Frontal cortex (tissue), 4 donors: Measurements from ENCODE around the gene TNKS2. TPM values are rescaled to one million over a fixed set of nuclear protein-coding genes. Genes with fewer than 3 reads are reported as not detected.
"Not testable (repeated sequence)": the region's sequence is repeated elsewhere in the genome, so short reads cannot be mapped to it uniquely, and the experiment has no call there.

ENCODE experiments used
- DNase-seq, 2 donors: peaks; one replicate each; pipeline ENCODE4 v3.0.0; 2012; ENCODE audit warnings: low spot score in 2 of 2
- FAIRE-seq: peaks from 2 replicates; lab custom pipeline; 2012; peaks lifted over from hg19 to GRCh38; lab: Jason Lieb, UNC
- total RNA-seq: library from RNA; depleted of rRNA; stranded (reverse); fragments of >200 nt; gene quantifications from one replicate; pipeline ENCODE4 v1.2.3, GENCODE V29; 2014
- donor health status: control.
- donor health status: control.
- donor health status: control.

Gene TNKS2
- total RNA-seq = 92.5 TPM

GRCh38 chr10:91797874-91798648 is at the start of gene TNKS2:
TNKS2 (plus strand) TSS chr10:91798426; CDS start chr10:91798691, 265 bp downstream.
- FAIRE-seq (no peak), DNase-seq (peak; percentile 86 to 92)

- not testable (repeated sequence) for DNase-seq, FAIRE-seq
Observed at GRCh38 chr10:91749592-91749991, 48.6 kb upstream of the TNKS2 start.

DNA sequence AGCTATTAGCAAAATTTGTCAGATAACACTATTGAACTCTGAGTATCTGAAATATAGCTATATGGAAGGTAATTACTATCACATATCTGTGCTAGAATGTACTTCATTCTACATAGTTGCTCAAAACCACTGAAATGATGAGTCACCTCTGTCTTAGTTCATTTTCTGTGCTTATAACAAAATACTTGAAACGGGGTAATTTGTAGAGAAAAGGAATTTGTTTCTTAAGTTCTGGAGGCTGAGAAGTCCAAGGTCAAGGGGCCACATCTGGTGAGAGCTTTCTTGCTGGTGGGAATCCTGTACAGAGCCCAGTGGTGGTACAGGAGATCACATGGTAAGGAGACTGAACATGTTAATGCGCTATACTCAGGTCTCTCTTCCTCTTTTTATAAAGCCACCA is 41.9 kb upstream of the TNKS2 start:
- FAIRE-seq = no peak
- DNase-seq = no peak

GRCh38 chr10:91758303-91759146 is 39.7 kb upstream of the TNKS2 start:
- FAIRE-seq (peak; percentile 24), DNase-seq (peak; percentile 12 to 31)

DNA sequence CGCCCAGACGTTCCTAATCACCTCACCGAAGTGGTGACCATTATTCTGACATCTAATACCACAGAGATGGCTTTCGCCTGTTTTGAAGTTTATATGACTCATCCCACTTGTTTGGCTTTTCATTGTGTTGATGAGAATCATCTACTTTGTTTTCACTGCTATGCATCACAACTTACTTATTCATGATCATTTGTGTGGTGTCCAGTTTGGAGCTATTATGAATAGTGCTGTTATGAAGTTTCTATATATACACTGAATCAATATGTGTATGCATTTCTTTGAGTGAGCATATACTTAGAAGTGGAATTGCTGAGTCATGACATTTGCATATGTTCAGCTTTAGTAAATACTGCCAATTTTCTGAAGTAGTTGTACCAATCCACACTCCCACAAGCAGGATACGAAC is 38.6 kb upstream of the TNKS2 start:
- DNase-seq (no peak), FAIRE-seq (no peak)

GRCh38 chr10:91761721-91762120 is 36.5 kb upstream of the TNKS2 start:
- DNase-seq (no peak), FAIRE-seq (no peak)

DNA sequence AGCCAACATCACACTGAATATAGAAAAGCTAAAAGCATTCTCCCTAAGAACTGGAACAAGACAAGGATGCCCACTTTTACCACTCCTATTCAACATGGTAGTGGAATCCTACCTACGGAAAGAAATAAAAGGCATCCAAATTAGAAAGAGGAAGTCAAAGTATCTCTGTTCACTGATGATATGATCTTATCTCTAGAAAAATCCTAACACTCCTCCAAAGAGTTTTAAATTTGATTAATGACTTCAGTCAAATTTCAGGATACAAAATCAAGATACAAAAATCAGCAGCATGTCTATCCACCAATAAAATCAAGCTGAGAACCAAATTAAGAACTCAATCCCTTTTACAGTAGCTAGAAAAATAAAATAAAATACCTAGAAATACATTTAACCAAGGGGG is 35.3 kb upstream of the TNKS2 start:
- DNase-seq = no peak
- FAIRE-seq = no peak

DNA sequence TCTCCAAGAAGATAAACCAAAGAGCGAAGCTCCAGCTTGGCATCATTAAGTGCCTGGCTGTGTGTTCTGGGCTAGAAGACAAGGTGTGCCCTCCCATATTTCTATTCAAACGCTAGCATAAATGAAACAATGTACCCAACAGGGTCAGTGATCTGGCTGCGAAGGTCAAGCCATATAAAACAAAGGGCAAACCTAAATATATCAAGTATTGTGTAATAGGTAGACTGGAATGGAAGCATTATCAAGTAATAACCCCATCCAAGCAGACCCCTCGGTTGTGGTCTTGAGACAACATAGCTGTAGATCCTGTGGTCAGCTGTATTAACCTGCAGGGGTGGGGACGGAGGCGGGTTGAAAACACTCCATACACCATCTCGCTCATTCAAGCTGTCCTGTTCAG is 31.6 kb upstream of the TNKS2 start:
- no peak for FAIRE-seq
- DNase-seq = no peak

- FAIRE-seq (no peak), DNase-seq (no peak)
Observed at GRCh38 chr10:91768123-91768522, 30.1 kb upstream of the TNKS2 start.

DNA sequence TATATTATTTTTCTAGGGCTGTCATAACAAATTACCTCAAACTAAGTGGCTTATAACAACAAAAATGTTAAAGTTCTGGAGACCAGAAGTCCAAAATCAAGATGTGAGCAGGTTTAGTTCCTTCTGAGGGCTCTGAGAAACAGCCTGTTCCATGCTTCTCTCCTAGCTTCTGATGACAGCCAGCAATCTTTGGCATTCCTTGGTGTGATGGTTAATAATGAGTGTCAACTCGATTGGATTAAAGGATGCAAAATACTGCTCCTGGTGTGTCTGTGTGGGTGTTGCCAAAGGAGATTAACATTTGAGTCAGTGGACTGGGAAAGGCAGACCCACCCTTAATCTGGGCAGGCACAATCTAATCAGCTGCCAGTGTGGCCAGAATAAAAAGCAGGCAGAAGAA is 26.3 kb upstream of the TNKS2 start:
- no peak for FAIRE-seq
- no peak for DNase-seq

- DNase-seq (no peak), FAIRE-seq (no peak)
Observed at GRCh38 chr10:91772461-91772860, 25.8 kb upstream of the TNKS2 start.

- FAIRE-seq = no peak
- DNase-seq = no peak
Observed at GRCh38 chr10:91772869-91773268, 25.4 kb upstream of the TNKS2 start.

GRCh38 chr10:91774571-91774970 is 23.7 kb upstream of the TNKS2 start:
- FAIRE-seq (no peak), DNase-seq (no peak)

- FAIRE-seq (no peak), DNase-seq (no peak)
Observed at GRCh38 chr10:91775731-91776130, 22.5 kb upstream of the TNKS2 start.

DNA sequence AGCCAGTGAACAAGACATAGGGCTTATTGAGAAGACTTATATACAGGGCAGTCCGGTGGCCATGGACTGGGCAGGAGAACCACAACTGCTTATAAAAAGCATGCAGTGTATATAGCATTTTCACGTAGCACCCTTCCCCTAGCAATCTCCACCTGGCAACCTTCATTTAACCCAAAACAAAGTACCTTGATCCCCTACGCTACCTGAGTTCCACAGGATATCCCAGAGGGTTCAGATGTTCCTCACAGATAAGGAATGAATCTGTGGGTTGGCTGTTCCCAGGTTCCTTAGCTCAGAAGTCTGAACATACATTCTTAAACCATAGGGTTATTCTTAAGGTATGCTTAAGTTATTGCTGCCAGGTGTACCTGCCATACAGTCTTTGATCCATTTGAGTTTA is 22.0 kb upstream of the TNKS2 start:
- FAIRE-seq (no peak), DNase-seq (no peak)

- DNase-seq (no peak), FAIRE-seq (no peak)
Observed at GRCh38 chr10:91778485-91778884, 19.7 kb upstream of the TNKS2 start.

DNA sequence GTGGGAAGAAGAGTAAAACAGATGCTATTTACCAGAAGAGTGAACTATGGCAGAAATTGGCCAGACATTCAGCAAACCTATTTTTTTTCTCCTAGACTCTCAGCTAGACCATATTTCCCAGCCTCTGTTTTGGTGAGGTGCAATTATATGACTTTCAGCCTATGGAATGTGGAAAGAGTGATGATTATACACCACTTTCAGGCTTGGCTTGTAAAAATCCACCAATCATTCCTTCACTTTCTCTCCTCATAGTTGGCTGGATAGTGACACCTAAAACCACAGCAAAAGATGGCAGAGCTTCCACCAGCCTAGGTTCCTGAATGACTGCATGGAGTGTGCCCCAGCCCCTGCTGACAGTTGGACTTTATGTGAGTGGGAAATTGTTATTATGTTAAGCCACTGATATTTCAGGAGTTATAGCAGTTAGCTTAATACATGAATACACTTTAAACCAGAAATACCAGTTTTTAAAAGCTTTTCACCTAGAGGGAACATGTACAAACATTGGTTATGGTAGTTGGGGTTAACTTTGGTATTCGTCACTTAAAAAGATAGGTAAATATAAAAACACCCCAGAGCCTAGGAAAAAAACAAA is 19.1 kb upstream of the TNKS2 start:
- no peak for FAIRE-seq
- no peak for DNase-seq

DNA sequence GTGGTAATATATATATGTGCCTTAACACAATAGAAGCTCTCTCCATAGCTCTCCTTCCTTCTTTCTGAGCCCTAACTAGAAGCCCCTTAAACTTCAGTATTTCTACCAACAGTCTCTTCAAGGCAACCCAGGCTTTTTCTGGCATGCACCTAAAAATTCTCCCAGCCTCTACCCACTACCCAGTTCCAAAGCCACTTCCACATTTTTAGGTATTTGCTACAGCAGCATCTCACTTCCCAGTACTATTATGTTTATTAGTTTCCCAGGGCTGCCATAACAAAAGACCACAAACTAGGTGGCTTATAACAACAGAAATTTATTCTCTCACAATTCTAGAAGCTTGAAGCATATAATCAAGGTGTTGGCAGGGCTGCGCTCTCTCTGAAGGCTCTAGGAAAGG is 15.7 kb upstream of the TNKS2 start:
- DNase-seq (no peak), FAIRE-seq (no peak)

DNA sequence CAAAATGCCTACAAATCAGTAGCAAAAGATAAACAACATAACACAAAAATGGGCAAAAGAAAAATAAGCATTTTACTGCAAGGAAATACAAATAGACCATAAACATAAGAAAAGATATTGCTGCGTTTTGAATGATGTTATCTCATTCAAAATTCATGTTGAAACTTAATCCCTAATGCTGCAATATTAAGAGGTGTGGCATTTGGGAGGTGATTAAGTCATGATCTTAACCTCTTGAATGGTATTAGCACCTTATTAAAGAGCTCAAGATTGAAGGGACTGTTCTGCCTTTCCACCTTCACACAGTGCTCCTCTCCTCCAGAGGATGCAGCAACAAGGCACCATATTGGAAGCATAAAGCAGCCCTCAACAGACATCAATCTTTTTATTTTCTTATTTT is 12.4 kb upstream of the TNKS2 start:
- DNase-seq (no peak), FAIRE-seq (no peak)

- DNase-seq (no peak), FAIRE-seq (no peak)
Observed at GRCh38 chr10:91787258-91787657, 11.0 kb upstream of the TNKS2 start.

DNA sequence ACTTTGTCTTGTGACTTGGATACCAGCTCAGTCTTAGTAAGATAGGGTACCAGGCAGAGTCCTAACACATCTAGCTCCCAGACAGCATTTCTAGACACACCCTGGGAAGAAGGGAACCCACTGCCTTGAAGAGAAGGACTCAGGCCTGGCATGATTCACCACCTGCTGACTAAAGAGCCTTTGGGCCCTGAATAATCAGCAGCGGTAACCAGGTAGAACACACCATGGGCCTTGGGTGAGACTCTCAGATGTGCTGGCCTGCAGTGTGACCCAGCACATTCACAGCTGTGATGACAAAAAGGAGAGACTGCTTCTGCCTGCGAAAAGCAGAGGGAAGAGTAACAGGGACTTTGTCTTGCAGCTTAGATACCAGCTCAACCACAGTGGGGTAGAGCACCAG is 10.4 kb upstream of the TNKS2 start:
- DNase-seq (no peak), FAIRE-seq (no peak)
